KBM-7 (cell line): Measurements from ENCODE around the gene TIAM2.
"Not testable (repeated sequence)": the region's sequence is repeated elsewhere in the genome, so short reads cannot be mapped to it uniquely, and the experiment has no call there.

Experiments used
- DNase-seq: peaks from one replicate; pipeline ENCODE4 v3.0.0-alpha.2; 2015
- in situ Hi-C: fragments of 300-500 bp; cut with MboI; formaldehyde crosslinking; loops from 2 replicates; pipeline ENCODE4 v1.14.3; 2020; ENCODE audit warnings: low sequenced_read_pairs, low pct_unique_long_range_greater_than_20kb, mixed read lengths

TIAM2 gene

GRCh38 chr6:155115893-155116570 lies 120.9 kb downstream of the TIAM2 start:
- no peak for DNase-seq
- in situ Hi-C loops, result no loop called here

GRCh38 chr6:155116571-155116910 lies 121.4 kb downstream of the TIAM2 start:
- in situ Hi-C loops, result no loop called here
- no peak for DNase-seq

- no peak for DNase-seq
- in situ Hi-C loops, result no loop called here
Observed at GRCh38 chr6:155117256-155117655, 122.1 kb downstream of the TIAM2 start.

- in situ Hi-C loops, result no loop called here
- no peak for DNase-seq
Observed at GRCh38 chr6:155117785-155118184, 122.7 kb downstream of the TIAM2 start.

- DNase-seq, in situ Hi-C loops: not testable (repeated sequence)
Observed at GRCh38 chr6:155119201-155119600, 124.1 kb downstream of the TIAM2 start.

GRCh38 chr6:155120034-155120433 lies 124.9 kb downstream of the TIAM2 start:
- in situ Hi-C loops, result no loop called here
- no peak for DNase-seq

GRCh38 chr6:155121294-155121693 lies 126.2 kb downstream of the TIAM2 start:
- in situ Hi-C loops, result no loop called here
- DNase-seq, result no peak

GRCh38 chr6:155121699-155122098 lies 126.6 kb downstream of the TIAM2 start:
- no peak for DNase-seq

GRCh38 chr6:155122199-155122950 lies 127.3 kb downstream of the TIAM2 start:
- in situ Hi-C loops, result no loop called here
- DNase-seq, result no peak

More at GRCh38 chr6:155121699-155122098, 126.6 kb downstream of the TIAM2 start:
- in situ Hi-C loops, result no loop called here

GRCh38 chr6:155123520-155123919 lies 128.4 kb downstream of the TIAM2 start:
- no peak for DNase-seq
- in situ Hi-C loops, result no loop called here

GRCh38 chr6:155125906-155126305 lies 130.8 kb downstream of the TIAM2 start:
- DNase-seq, result no peak
- in situ Hi-C loops, result no loop called here

GRCh38 chr6:155126727-155127439 lies 131.8 kb downstream of the TIAM2 start:
- no peak for DNase-seq
- in situ Hi-C loops, result no loop called here

- in situ Hi-C loops, result no loop called here
- DNase-seq, result no peak
Observed at GRCh38 chr6:155128977-155129376, 133.9 kb downstream of the TIAM2 start.

- in situ Hi-C loops, result no loop called here
- DNase-seq, result no peak
Observed at GRCh38 chr6:155129744-155130143, 134.6 kb downstream of the TIAM2 start.

- in situ Hi-C loops, result no loop called here
- DNase-seq, result no peak
Observed at GRCh38 chr6:155130161-155130853, 135.2 kb downstream of the TIAM2 start.

GRCh38 chr6:155132617-155133016 lies 137.5 kb downstream of the TIAM2 start:
- no peak for DNase-seq
- in situ Hi-C loops, result no loop called here

GRCh38 chr6:155141002-155141401 lies 145.9 kb downstream of the TIAM2 start:
- DNase-seq, result no peak
- in situ Hi-C loops, result no loop called here

- in situ Hi-C loops, result no loop called here
- no peak for DNase-seq
Observed at GRCh38 chr6:155141512-155141911, 146.4 kb downstream of the TIAM2 start.

GRCh38 chr6:155142168-155143028 lies 147.3 kb downstream of the TIAM2 start:
- DNase-seq, result no peak

More at GRCh38 chr6:155142168-155143028, 147.3 kb downstream of the TIAM2 start:
- in situ Hi-C loops, result no loop called here
